ENCODE results near the gene SCG3.
"Not testable (repeated sequence)": the region's sequence is repeated elsewhere in the genome, so short reads cannot be mapped to it uniquely, and the experiment has no call there.

SCG3 gene

GRCh38 chr15:51681303-51681963 lies at the start of gene SCG3:
SCG3 (plus strand) TSS chr15:51681503; CDS start chr15:51681756, 253 bp downstream.
- peak; percentile 46 for DNase-seq (ENCODE audit: low spot score)

DNA sequence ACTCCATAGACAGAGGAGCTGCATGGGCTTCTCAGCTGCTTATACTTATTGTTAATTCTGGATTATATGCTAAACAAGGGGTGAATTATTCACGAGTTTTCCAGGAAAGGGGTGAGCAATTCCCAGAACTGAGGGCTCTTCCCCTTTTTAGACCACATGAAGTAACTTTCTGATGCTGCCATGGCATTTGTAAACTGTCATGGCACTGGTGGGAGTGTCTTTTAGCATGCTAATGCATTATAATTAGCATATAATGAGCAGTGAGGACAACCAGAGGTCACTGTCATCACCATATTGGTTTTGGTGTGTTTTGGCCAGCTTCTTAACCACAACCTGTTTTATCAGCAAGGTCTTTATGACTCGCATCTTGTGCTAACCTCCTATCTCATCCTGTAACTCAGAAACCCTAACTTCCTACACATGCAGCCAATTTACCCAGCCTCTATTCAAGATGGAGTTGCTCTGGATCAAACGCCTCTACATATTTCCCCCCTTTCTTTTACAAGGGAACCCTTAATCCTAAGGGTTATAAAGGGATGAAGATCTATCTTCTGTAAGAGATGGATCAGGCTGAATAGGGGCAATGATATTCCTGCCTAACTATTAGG lies 46.6 kb upstream of the SCG3 start:
- DNase-seq (ENCODE audit: low spot score), result no peak

DNA sequence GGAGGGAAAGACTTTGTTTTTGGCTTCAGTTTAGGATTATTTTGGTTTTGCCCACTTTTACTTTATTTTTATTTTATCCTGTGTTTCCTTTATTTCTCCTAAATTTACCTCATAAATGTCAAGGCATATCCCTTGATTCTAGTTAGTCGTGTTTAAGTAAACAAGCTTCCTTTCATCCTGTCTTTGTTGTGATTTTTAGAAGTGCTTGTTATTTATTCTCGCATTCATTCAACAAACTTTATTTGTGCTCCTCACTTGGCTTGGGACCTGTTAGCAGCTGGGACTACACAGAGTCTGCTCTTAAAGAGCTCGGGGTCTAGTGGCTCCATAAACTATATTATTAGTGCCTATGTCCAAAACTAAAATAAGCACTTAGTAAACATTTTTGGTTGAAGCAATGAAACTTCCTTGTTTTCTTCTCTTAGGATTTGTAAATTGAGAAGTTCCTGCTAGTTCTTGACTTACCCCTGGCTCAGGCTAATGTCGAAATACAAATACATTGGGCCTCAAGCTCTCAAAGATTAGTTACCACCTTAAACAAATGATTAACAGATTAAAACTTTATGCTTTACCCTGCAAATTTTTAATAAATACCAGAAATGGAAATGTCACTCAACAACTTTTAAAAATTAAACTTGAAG lies 39.7 kb upstream of the SCG3 start:
- no peak for DNase-seq (ENCODE audit: low spot score)

GRCh38 chr15:51642696-51643095 lies 38.6 kb upstream of the SCG3 start:
- DNase-seq (ENCODE audit: low spot score), result no peak

GRCh38 chr15:51647128-51647562 lies 34.2 kb upstream of the SCG3 start:
- no peak for DNase-seq (ENCODE audit: low spot score)

DNA sequence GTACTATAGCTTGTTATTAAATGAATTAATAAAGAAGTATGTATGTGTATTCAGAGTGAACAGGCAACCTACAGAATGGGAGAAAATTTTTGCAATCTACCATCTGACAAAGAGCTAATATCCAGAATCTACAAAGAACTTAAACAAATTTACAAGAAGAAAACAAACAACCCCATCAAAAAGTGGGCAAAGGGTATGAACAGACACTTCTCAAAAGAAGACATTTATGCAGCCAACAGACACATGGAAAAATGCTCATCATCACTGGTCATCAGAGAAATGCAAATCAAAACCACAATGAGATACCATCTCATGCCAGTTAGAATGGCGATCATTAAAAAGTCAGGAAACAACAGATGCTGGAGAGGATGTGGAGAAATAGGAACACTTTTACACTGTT lies 33.2 kb upstream of the SCG3 start:
- DNase-seq (ENCODE audit: low spot score), result not testable (repeated sequence)

DNA sequence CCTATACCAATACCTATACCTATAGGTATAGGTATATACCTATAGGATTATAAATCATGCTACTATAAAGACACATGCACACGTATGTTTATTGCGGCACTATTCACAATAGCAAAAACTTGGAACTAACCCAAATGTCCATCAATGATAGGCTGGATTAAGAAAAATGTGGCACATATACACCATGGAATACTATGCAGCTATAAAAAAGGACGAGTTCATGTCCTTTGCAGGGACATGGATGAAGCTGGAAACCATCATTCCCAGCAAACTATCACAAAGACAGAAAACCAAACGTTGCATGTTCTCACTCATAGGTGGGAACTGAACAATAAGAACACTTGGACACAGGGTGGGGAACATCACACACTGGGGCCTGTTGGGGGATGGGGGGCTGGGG lies 32.7 kb upstream of the SCG3 start:
- not testable (repeated sequence) for DNase-seq (ENCODE audit: low spot score)

DNA sequence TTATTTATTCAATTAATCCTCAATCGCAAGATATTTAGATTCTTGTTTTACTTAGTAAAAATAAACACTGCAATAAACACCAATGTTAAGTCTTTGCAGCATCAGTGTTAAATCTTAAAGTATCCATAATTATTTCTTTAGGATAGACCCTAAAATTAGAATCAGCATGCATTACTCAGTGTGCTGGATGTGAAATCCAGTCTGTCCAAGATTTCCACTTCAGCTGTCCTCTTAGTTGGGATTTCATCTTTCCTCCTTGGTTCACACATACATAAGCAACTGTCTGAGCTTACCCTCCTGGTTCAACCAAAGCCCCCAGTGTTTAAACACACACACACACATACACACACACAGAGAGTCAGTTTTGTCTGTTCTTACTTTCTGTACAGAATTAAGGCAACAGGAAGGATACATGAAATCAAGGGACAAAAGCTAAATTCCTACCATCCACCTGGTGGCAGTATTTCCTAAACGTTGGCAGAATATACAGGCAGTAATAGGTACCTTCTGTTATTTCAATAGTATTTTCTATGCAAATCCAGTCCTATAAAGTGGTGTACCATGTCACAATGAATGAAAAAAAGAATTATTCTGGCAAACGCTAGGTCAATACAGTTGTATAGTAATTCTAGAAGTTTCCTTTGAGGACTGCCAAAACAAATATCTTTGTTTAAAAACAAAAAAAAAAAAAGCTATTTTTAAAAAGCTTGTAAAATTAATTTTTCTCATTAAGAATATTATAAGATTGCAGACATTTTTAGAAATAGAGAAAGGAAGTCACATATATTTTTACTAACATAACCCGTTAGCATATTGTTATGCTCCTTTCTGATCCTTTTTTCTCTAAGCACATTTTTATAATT lies 31.4 kb upstream of the SCG3 start:
- peak; percentile 68 for DNase-seq (ENCODE audit: low spot score)

DNA sequence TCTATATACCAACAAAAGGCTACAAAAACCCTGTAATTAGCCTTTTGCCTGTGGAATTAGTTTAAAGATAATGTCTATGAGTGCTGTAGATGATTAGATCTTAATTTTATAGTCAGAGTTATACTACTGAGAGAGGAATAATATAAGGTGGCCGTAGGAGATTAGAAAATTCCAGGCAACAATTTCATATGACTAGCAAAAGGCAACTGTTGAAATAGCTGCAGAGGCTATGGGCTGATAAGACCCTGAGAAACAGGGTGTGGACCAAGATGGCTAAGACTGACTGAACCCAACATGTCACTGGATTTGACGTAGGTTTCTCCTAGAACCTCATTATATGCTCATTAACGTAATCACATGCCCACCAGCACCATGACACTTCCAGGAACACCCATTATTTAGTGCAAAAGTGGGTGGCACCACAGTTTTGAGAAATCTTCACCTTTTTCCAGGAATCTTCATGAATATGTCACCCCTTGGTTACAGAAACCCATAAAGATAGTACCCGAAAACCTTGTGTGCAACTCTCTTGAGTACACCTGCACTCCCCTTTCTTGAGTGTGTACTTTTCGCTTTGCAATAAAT lies 29.1 kb upstream of the SCG3 start:
- DNase-seq (ENCODE audit: low spot score), result no peak

GRCh38 chr15:51655401-51656057 lies 25.8 kb upstream of the SCG3 start:
- DNase-seq (ENCODE audit: low spot score), result not testable (repeated sequence)

DNA sequence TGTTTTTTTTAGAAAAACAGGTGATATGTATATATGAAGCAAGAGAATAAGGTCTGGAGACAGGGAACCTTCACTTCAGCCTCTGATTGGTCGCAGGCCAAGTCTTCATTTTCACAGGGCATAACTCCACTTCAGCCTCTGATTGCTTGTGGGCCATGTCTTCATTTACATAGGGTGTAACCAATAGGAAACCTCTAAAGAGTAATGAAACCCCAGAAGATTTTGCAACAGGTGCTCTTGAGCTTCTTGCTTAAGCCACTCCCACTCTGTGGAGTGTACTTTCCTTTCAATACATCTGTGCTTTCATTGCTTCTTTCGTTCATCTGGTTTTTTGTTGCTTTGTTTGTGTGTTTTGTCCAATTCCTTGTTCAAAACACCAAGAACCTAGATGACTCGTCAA lies 22.6 kb upstream of the SCG3 start:
- DNase-seq (ENCODE audit: low spot score), result no peak

- DNase-seq (ENCODE audit: low spot score), result no peak
Measured at GRCh38 chr15:51661072-51661471, 20.2 kb upstream of the SCG3 start.

GRCh38 chr15:51667478-51667877 lies 13.8 kb upstream of the SCG3 start:
- DNase-seq (ENCODE audit: low spot score), result no peak

- no peak for DNase-seq (ENCODE audit: low spot score)
Measured at GRCh38 chr15:51668446-51668845, 12.9 kb upstream of the SCG3 start.

- no peak for DNase-seq (ENCODE audit: low spot score)
Measured at GRCh38 chr15:51669381-51669780, 11.9 kb upstream of the SCG3 start.

- DNase-seq (ENCODE audit: low spot score), result no peak
Measured at GRCh38 chr15:51672155-51672687, 9.1 kb upstream of the SCG3 start.

GRCh38 chr15:51672913-51673857 lies 8.1 kb upstream of the SCG3 start:
- no peak for DNase-seq (ENCODE audit: low spot score)

GRCh38 chr15:51675234-51675633 lies 6.1 kb upstream of the SCG3 start:
- DNase-seq (ENCODE audit: low spot score), result no peak

DNA sequence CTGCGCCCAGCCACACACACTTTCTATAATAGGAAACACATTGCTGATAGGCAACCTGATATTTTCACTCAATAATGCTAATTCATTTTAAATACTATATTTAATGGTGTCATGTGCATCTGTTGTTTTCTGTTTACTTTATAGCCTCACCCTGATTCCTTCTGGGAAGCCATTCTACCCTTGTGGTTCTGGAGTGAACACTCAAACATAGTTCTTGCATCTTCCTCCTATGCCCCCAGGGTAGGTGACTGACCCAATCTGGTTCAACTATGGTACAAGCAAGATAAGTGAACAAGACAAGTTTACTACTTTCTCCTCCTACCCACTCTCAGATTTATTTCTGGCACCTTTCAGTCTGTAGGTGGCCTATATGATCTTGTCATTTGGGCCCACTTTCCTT lies 4.3 kb upstream of the SCG3 start:
- no peak for DNase-seq (ENCODE audit: low spot score)

DNA sequence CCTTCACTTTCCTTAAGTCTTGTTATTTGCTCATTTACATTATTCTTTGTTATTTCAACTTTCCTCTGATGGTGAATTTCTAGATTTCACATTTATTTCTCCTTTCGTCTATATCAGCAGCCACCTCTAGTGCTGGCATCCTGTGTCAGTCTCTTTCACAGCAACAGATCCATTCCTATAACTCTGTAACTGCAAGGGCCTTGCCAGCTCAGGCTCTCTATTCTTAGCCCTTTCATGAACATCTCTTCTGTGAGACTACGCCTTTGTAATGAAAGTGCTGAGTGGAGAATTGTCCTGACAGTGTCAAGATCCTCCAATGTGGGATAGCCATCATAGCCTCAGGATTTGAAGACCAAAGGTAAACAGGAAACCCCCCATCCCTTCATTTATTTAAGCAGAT lies 3.9 kb upstream of the SCG3 start:
- DNase-seq (ENCODE audit: low spot score), result no peak

All from activated CD4-positive, alpha-beta T cell treated with anti-CD3 and anti-CD28 coated beads, Interleukin-2, Interleukin-4, amounts not matched to agents 100 ng/mL and 50 ng/mL, durations not matched to agents 16 hours and 8 hours (primary cell).